Stimulated activated CD4-positive, alpha-beta T cell treated with anti-CD3 and anti-CD28 coated beads, Interleukin-12 subunit alpha, Interleukin-12 subunit beta, amount 100 ng/mL, for 4 hours (primary cell): Measurements from ENCODE around the gene ASB1.

Source experiments
- DNase-seq: peaks from one replicate; pipeline ENCODE4 v3.0.0-alpha.2; 2020

Gene ASB1

DNA sequence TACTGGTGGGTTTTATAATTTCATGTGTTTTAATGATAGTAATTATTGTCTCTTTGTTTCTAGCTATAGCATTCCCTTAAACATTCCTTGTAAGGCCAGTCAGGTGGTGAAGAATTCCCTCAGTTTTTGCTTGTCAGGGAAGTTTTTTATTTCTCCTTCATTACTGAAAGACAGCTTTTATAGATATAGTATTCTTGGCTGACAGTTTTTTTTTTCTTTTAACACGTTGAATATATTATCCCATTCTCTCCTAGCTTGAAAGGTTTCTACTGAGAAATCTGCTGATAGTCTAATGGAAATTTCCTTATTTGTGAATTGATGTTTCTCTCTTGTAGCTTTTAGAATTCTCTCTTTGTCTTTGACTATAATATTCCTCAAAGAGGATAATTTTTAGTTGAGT, 46.8 kb downstream of the ASB1 start:
- no peak for DNase-seq

- no peak for DNase-seq
Measured at GRCh38 chr2:238475034-238475433, 48.3 kb downstream of the ASB1 start.

GRCh38 chr2:238475566-238475965, 48.8 kb downstream of the ASB1 start:
- no peak for DNase-seq

DNA sequence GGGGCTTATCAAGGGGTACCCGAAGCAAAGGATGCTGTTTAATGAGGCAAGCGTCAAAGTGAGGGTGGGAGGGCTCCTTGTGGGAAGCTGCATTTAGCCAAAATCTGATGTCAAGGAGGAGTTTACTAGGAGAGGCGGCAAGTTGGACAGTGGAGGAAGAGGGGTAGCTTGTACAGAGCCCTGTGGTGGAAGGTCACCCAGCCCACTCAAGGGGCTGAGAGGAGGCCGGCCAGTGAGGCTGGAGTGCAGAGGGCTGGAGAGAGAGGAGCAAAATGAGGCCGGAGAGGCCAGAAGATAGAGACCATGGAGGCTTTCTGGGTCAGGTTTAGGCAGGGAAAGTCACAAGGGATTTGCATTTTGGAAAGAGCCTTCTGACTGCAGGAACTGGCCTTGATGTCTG, 49.5 kb downstream of the ASB1 start:
- no peak for DNase-seq

DNA sequence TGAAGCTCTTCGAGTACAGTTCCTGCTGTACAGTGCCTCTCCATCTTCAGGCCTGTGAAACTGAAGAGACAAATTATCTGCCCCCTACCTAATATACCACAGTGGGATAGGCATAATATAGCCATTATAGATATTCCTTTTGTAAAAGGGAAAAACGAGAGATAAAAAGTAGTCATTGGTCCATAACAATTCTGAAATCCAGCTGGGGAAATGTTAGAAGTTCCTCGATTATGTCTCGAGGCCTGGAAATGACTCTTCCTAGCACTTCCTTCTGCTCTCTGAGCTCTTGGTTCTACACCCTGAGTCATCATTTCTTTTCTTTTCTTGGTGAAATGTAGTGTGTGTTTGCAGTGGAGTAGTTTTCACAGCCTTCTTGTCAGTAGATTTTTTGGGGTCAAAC, 51.5 kb downstream of the ASB1 start:
- no peak for DNase-seq

- no peak for DNase-seq
Measured at GRCh38 chr2:238479847-238480246, 53.1 kb downstream of the ASB1 start.

- DNase-seq, result no peak
Measured at GRCh38 chr2:238483021-238483420, 56.3 kb downstream of the ASB1 start.

DNA sequence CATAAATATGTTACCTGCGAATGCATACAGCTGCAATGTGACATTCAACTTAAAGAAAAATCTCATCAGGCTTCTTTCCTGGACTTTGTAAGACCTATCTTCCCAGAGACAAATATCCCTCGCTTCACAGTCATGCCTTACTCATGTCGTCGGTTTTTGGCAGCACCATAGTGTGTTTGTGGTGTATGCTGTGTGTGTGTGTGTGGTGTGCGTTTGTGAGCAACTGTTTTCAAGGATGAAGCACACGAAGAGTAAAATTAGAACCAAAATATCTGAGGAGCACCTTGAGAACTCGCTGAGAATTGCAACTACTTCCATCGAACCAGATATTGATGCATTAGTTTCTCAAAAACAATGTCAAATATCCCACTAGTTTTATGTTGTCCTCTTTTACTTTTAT, 56.9 kb downstream of the ASB1 start:
- no peak for DNase-seq

- DNase-seq, result no peak
Measured at GRCh38 chr2:238484522-238485452, 58.1 kb downstream of the ASB1 start.

DNA sequence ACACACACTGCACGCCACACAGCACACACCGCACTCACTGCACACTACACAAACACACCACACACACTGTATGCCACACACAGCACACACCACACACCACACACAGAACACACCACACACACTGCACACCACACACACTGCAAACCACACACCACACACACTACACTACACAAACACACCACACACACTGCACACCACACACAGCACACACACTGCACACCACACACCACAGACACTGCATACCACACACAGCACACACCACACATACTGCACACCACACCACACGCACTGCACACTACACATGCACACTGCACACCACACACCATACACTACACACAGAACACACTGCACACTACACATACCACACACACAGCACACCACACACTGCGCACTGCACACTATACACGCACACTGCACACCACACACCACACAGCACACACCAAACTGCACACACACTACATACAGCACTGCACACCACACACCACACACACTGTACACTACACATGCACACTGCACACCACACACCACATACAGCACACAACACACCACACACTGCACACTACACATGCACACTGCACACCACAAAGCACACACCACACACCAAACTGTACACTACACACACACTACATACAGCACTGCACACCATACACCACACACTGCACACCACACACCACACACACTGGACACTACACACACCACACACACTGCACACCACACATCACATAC, 59.6 kb downstream of the ASB1 start:
- DNase-seq, result no peak

GRCh38 chr2:238487134-238487533, 60.4 kb downstream of the ASB1 start:
- no peak for DNase-seq

GRCh38 chr2:238487652-238488346, 61.1 kb downstream of the ASB1 start:
- DNase-seq, result no peak

DNA sequence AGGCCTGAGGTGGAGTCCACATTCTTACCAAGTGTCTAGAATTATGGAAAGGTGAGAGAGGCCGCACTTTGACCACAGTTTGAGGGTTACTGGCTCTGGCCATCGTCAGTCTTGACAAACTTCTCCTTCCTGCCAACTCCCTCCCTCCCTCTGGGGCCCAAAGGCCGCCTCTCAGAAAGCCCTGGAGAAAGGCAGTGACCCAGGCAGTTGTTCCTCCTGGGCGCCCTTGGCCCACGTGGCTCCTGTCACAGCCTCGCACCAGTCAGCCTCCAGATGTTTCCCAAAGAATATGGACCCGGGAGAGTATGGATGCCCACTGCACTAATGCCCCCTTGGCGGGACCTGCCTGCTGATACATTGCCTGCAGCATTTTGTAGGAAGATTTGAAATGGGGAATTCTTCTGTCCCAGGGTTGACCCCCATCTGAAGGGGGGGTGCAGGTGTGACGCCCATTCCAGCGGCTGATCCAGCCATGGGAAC, 61.7 kb downstream of the ASB1 start:
- DNase-seq, result no peak

DNA sequence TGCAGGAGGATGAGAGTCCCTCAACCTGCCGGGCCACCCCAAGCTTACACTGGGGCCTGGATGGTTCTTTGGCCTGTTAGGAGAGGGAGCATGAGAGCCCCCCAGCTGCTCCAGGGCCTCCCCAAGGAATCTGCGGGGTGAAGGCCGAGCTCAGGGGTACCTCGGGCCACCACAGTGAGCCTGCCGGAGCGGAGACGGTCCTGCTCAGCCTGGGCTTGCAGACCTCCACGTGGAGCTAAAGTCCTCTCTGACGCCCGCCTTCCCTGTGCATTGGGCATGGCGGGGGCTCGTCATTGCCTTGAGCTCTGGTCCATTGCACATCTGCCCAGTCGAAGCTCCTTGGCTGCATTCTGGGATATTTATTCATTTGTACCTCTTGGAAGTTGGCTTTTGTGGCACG, 62.7 kb downstream of the ASB1 start:
- no peak for DNase-seq

DNA sequence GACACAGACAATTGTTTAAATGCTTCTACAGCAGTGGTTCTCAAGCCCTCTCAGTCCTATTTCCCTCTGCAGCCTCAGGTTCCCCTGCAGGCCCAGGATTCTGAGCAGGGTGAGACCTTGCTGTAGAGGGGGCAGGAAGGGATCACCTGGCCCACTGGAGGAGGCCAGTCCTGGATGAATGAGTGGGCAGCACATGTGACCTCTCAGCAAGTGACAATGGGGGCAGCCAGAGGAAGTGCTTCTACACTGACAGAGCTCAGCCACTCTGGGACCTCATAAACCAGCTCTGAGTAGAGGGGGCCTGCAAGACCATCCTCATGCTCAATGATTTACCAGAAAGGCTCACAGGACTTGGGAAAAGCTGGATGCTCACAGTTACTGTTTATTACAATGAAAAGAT, 63.2 kb downstream of the ASB1 start:
- no peak for DNase-seq

- no peak for DNase-seq
Measured at GRCh38 chr2:238492840-238493239, 66.1 kb downstream of the ASB1 start.

DNA sequence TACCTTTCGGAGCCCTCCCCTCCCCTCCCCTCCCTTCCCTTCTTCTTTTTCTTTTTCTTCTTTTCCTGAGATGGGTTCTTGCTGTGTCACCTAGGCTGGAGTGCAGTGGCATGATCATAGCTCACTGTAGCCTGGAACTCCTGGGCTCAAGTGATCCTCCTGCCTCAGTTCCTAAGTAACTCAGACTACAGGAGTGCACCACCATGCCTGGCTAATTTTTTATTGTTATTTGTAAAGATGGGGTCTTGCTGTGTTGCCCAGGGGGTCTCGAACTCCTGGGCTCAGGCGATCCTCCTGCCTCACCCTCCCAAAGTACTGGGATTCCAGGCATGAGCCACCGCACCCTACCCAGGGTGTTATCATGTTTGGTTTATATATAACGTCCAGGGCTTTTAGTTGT, 66.7 kb downstream of the ASB1 start:
- DNase-seq, result no peak

DNA sequence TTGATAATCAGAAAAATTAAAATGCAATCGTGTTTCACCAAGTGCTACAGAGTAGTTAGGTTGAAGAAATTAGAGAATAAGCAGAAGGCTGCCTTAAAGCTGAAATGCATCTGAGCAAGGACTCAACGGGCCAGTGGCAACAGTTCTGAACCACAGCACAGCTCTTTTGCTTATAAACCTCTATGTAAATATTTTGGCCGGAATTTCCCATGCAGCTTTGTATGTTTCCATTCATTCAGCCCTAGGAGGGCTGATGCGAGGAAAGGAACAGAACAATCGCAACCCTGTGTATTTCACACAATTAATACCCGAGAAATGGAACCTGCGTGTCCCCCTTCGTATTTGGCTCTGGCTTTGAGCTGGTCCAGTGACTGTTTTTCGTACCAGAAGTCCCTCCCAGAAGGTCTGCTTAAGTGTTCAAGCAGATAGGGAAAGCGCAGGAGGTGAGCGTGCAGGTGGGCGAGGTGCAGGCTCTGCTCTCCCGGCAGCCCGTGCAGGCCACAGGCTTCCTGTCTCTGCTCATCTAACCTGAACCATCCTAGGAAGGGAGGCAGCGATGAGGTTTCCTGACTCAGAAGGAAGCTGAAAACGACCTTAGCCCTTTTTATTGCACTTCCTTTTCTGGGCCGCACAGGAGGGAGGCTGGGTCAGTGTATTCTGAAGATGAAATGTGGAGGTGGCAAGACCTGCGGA, 67.3 kb downstream of the ASB1 start:
- no peak for DNase-seq

DNA sequence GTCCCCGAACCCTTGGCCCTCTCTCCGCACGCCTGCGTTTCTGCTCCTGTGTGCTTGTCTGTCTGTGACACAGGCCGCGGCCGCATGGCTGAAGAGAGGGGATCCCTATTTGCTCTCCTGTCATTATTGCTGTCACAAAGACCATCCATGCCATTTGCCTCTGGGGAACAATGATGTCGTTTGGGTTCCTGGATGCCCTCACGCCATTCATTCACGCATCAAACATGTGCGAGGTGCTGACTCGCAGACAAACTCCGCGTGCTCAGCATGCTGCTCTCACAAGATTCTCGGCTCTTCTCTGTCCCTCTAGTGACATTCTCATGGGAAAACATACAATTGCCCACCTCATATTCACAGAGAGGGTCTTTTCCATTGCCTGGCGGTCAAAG, 67.8 kb downstream of the ASB1 start:
- DNase-seq, result no peak

DNA sequence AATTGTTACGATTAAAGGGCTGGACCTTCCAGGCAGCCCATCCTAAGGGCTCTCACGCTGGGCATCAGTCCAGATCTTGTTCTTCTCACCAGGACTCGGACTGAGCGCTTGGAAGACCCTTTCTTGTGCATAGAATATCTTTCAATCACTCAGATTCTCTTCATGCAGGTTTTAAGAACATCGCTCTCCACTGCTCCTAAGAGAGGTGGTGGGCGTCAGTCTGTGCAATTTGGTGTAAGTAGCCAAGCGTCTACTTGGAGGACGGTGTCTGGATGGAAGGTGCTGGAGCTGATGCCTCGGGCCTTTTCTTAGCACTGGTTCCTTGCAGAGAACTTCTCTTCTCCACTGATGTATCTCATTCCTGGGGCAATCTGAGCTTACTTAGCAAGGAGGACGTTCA, 68.7 kb downstream of the ASB1 start:
- DNase-seq, result no peak

GRCh38 chr2:238496756-238497609, 70.3 kb downstream of the ASB1 start:
- no peak for DNase-seq

DNA sequence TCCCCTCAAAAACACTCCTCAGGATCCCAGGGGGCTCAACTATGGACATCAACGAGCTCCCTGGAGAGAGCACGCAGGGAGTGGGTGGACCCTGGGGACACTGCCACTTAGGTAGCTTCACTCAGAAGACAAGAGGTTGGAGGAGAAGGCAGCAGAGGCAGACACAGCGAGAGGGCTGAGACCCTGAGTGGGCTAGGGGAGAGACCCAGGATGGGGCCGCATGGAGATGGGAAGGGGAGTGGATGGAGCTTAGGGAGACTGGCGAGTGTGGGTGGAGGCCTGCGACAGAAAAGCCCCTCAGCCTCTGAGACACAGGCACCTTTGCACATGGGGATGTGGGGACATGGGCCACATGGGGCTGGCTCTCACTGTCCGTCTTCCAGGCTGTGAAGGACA, 70.9 kb downstream of the ASB1 start:
- no peak for DNase-seq
